Stimulated activated CD4-positive, alpha-beta T cell treated with anti-CD3 and anti-CD28 coated beads, Interleukin-2, amount 100 ng/mL, for 48 hours (primary cell): ENCODE measurements around the gene THADA.

ENCODE experiments used
- DNase-seq, 2 donors: peaks; one replicate each; pipeline ENCODE4 v3.0.0-alpha.2; 2020

Gene THADA

DNA sequence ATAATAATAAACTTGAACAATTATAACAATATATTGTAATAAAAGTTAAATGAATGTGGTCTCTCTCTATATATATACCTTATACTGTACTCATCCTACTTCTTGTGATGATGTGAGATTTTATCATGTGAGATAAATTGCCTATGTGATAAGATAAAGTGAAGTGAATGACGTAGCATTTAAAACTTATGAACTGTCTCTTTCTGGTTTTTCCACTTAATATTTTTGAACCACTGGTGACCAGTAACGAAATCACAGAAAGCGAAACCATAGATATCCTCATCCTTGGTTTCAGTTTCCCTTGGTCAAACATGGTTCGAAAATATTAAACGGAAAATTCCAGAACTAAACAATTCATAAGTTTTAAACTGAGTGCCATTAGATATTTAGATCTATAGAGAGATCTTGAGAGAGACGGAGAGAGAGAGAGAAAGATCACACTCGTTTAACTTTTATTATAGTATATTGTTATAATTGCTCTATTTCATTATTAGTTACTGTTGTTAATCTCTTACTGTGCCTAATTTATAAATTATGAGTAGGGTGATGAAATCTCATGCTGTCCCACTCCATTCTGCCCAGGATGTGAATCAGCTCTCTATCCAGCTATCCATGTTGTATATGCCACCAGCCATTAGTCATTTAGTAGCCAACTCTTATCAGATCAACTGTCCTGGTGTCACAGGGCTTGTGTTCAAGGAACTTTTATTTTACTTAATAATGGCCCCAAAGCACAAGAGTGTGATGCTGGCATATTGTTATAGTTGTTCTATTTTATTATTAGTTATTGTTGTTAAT lies 156.8 kb downstream of the THADA start:
- DNase-seq: no peak

DNA sequence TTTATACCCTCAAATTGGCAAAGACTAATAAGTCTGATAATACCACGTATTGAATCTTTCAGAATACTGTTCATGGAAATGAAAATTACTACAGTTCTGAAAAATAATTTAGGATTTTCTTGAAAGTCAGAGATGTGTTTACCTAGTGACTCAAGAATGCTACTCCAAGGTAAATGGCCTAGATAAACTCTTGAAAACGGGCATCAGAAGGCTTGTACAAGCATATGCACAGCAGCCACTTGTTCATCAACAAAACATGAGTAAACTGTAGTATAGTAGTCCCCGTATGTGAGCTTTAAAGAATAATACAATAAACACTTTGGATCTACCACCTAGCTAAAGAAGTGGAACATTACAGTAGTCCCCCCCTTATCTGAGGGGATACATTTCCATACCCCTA lies 157.5 kb downstream of the THADA start:
- DNase-seq: no peak

DNA sequence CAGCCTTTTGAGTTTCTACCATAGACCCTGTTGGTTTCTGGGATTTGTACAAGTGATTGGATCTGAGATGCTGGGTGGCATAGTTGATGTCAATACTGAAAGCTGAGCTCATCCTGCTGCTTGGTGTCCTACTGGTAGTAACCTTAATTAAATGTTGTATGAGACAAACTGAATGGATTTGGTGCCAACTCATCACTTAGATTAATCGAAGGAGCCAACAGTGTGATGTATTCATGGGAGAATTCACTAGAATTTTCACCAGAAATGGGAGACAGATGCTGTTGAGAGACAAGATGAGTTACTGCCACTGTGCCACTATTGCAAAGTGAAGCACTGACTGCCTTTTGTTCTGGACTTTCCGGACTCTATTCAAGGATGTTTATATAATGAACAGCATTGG lies 158.5 kb downstream of the THADA start:
- DNase-seq: no peak

GRCh38 chr2:43436431-43436830 lies 159.4 kb downstream of the THADA start:
- no peak for DNase-seq

- DNase-seq: no peak
Observed at GRCh38 chr2:43435746-43436145, 160.1 kb downstream of the THADA start.

GRCh38 chr2:43430489-43430888 lies 165.3 kb downstream of the THADA start:
- no peak for DNase-seq

DNA sequence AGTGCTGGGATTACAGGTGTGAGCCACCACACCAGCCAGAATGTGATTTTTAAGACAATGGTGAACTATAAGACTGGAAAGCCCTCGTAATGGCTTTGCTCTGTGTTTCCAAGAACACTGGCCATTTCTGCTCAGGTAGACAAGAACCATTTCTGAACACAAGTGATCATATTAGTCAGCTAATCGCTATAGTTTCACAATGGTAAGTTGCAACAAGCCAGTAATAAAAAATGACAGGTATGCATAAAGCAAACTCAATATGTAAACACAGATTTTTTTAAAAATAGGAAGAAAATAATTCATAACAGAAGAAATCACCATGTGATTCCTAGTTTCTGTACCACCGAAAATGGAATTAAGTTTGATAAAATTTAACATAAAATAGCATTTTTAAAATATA lies 166.5 kb downstream of the THADA start:
- no peak for DNase-seq

- DNase-seq: no peak
Observed at GRCh38 chr2:43427032-43427424, 168.8 kb downstream of the THADA start.

DNA sequence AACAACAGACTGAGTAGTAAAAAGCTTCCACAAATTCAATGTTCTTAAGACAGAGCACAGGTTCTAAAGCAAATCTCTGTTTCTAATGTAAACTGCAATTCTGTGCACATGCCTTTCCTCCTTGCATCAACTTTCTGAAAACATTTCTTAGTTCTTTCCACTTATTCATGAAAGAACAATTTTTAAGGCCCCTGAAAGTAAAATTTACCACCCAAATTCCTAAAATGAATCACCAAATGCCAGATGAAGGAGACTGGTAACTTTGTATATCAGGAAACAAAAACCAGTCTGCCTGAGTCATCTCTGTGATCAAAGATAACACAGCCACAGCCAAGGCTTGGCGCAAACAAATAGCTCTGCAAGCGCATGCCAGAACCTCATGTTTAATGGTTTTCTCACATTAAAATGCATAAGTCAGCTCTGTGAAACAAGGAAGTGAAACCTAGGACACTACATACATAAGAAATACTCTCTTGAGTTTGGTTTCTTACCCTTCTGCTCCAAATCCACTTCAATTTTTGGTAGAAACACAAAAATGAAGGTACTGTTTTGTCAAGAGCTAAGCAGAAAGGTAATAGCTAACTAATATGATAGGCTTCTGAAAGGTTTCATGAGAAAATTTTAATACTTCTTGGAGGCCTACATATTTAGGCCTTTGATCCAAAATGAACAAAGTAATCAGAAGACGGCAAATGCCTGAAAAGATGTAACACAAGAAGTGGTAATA lies 169.4 kb downstream of the THADA start:
- peak; percentile 37 to 42 for DNase-seq

DNA sequence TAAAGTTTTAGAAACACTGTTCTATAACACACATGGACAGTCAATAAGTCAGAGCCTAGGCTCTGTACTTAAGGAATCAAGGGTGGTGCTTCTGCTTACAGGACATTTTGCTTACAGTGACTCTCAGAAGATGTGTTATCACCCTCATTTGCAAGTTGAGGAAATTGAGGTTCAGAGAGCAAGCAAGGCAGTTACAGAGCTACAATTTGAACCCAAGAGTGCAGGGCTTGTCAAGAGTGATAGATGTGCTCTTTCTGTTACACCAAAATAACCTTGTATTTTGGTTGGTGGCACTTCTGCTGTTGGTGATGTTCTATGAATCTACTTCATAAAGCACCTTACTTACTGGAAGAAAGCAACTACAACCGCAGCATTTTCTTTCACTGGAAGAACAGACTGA lies 170.2 kb downstream of the THADA start:
- no peak for DNase-seq

GRCh38 chr2:43424262-43425207 lies 171.3 kb downstream of the THADA start:
- no peak for DNase-seq

DNA sequence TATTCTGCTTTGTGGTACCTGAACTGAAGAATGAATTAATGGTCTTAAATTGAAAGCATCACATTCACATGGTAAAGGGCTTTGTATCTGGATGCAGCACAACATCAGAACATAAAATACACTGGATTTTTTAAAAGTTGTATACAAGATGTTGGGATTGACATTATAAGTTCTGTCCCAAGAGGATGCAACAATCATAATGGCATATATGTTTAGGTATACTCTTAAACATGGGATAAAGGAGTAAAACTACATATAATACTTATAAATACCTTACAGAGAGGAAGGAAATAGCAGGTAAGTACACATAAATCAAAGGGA lies 171.9 kb downstream of the THADA start:
- DNase-seq: no peak

- no peak for DNase-seq
Observed at GRCh38 chr2:43421194-43421593, 174.6 kb downstream of the THADA start.

DNA sequence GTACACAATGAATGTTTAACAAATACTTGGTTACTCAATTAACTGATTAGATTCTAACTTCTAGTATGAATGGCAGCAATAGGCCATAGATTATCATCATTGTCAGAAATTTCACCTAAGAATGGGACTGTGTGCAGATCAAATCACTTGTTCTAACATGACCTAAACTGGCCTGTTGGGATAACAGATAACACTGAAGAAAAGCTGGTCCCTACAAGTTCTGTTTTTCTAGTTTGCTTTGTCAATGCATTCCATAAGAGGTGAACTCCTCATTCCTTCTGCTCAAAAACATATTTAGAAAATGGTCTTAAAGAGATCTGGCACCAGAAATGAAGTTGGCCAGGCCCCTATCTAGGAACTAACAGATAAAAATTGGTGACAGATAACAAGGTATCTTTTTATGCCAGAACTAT lies 175.4 kb downstream of the THADA start:
- no peak for DNase-seq

DNA sequence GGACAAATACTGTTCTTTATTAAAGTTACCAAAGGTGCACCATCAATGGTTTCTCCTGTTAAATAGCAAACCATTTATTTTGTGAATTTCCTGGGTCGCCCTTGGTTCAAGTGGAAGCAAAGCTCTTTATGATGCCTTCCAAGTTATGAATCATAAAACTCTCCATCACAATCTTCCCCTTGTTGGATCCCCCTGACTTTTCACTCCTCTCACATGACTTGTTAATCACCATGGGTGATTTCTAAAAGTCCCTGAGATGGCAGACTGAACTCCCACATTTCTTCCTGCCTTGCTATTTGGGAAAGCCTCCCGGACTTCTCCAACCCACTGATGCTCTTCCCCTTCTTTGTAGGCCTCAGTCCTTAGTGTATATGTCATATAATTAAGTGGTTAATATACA lies 176.0 kb downstream of the THADA start:
- no peak for DNase-seq

DNA sequence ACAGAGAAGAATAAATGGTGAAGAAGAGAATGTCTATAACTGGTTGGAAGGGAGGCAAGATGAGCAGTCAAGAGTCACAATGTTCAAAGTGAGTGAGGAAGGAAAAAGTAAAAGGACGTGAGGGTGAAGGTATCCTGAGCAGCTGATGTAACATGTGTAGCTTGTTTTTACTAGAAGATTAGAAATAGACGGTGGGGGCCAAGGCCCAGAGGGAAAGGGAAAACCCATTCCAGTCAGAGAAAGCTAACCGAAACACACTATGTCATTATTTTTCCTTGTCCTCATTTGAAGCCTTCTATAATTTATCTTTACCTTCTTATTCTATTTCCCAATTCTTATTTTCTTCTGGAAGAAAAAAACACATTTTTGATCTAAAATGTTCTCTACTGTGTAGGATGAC lies 176.6 kb downstream of the THADA start:
- no peak for DNase-seq

DNA sequence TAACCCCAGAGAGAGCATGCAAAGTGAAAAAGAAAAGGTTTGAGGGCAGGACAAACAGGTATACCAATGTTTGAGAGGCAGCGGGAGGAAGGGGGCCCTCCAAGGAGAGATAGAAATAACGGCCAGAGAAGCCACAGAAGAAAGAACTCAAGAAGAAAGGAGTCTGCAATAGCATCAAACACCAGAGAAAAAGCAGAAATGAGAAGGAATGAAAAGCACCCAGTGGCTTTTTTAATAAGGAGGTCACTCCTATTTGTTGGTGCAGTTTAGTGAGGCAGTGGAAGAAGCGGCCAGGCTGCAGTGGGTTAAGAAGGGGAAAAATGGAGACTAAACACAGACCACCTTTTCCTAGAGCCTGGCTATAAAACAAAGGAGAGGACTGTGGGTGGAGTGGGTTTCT lies 177.2 kb downstream of the THADA start:
- no peak for DNase-seq

DNA sequence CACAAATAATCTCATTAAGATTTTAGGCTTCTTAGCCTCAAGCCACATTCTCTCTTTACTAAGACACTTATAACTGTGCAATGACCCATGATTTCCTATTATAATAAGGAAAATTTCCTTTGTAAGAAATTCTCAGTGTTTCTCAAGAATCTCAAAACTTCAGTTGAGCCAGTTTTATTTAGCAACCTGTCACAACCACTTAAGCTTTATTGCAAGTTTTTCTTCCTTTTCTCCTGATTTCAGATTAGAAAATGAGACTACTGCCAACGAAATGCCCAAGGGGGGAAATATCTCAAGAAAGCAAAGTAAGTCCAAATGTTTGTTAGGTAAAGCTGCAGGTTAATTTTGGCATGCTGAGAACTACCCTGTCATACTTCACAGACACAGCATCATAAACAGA lies 178.5 kb downstream of the THADA start:
- no peak for DNase-seq

DNA sequence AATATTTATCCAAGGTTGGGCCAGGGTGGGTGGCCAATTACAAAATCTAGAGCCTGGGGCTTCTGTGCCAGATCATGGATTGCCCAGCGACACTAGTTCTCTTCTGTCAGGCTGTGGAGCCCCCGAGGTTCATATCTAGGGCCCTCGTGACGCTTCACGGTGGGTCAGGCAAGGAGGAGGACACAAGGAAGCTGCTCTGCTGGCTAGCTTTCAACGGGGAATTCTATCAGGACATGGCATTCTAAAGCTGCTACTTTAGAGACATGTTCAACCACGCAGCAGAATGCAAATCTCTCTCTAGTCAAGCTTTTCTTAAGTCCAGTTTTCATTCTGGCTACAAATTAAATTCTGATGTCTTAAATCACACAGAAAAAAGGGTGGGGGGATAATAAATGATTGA lies 180.2 kb downstream of the THADA start:
- DNase-seq: no peak

DNA sequence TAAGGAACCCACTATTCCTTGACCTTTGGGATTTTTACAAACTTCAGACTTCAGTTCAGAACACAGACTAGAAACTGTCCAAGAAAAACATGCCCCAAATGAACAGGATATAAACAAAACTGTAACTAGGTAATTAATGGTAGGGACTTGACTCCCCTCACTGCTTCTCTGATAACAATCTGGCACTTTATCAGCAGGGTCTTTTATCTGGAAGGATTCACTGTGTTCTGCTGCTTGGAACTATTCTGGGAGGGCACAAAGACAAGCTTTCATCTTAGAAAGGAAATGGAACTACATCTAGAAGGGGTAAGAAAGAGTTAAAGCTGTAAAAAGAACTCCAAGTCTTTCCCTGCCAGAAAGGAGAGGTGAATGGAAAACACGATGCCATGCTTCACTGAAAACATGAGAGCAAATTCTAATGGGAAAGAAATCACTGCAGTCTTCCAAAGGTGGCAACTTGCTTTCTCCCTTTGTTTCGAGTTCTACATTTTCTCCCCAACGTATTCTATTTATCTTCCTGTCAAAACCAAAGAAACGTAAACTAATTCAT lies 181.2 kb downstream of the THADA start:
- DNase-seq: no peak

DNA sequence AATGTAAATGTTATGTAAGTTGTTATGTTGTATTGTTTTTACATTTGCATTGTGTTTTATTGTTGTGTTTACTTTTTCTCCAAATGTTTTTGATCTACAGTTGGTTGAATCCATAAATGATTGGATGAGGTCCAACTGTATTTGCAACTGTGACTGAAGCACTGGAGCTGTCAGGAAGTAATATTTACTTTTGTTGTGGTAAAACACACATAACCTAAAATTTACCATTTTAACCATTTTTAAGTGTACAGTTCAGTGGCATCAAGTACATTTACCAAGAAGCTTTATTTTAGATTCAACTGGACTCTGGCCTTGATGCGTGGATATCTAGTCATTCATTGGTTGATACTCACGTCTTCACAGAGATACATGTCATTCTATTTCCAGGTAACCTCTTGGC lies 181.8 kb downstream of the THADA start:
- DNase-seq: no peak

DNA sequence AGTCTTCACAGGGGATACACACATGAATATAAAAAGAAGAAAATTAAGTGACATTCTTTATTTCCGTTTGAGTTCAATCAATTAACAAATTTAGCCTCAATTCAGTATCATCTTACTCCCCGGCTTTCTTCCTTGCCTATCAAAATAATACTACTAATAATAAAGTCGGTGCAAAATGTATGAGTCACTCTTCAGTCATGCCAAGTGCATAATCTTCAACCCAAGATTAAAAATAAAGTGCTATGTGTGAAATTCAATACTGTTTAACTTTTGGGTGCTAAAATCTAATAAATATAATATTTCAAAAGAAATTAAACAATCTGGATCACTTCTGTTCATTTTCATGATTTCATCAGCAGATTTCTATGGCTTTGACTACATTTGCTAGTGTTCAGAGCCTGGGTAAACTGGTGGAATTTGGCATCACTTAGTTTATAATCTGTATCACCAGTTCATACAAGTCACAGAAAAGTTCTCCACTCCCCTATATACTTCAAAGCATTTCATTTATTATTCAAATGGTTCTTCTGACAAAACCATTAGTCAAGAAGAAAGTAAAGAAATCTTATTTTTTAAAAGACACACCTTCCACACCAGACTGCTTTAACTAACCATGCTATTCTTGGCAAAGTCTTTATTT lies 183.6 kb downstream of the THADA start:
- DNase-seq: no peak
